COLO668 (cell line): Measurements from ENCODE around the gene GOLGA1.
"Not testable (repeated sequence)": the region's sequence is repeated elsewhere in the genome, so short reads cannot be mapped to it uniquely, and the experiment has no call there.

Source experiments
- DNase-seq: peaks from one replicate; lab custom pipeline; 2025; ENCODE audit not compliant: unreplicated experiment; lab: John Stamatoyannopoulos, UW

The GOLGA1 gene

DNA sequence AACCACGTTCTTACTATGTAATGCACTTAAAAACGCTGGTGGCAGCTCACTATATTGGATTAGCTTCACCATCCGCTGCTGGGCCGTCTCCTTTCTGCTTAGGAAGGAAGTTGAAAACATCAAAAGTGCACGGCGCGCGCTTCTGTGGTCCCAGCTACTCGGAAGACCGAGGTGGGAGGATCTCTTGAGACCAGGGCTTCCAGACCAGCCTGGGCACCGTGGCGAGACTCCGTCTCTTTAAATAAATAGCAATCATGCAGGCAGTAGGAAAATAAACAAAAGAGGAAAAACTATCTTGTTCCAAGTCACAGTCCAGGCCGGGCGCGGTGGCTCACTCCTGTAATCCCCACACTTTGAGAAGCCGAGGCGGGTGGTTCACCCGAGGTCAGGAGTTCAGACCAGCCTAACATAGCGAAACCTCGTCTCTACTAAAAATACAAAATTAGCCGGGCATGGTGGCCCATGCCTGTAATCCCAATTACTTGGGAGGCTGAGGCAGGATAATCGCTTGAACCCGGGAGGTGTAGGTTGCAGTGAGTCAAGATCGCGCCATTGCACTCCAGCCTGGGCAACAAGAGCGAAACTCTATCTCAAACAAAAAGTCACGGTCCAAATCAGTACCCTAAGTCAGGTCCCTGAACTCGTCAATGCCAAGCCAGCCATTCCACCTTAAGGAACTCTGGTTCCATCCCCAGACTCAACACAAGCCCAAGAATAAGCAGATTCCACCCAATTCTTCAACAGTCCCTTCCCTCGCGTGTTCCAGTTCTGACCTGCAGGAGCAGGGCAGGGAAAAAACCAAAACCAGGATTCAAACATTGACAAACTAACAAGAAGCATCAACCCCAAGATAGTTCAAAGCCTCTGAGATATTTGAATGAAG, 1.0 kb upstream of the GOLGA1 start:
- peak; percentile 45 for DNase-seq

DNA sequence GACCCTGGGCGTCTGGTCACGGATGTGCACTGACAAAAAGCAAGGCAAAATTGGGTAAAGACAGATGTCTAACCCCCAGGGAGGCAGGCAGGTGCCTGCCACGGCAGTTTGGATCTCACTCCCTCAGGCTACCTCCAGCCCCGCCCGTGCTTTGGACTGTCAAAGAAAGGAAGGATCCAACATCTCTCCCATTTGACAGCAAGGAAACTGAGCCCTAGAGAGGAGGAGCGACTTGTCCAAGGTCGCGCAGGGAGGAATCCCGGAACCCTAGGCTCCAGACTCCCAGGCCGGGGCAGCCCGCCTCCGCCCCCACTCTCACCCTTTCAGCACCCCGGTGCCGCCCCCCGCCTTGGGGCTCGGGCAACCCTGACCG, 376 bp downstream of the GOLGA1 start:
- peak; percentile 79 for DNase-seq

DNA sequence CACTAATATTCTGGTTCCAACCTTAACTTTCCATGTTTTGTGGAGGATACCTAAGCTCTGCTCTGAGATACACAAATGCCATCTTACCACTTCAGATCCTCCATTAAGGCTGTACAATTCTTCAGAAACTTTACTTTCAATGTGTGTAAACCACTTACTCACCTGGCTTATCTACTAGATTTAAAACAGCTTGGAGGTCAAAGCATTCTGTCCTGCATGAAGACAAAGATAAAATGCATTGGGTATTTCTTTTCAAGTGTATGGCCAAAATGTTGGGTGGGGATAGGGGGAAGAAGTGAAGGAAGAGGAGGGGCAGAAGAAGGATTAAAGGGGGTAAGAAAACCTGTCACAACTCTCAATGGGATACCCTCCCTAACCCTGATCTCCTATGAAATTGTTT, 939 bp downstream of the GOLGA1 start:
- DNase-seq = no peak

DNA sequence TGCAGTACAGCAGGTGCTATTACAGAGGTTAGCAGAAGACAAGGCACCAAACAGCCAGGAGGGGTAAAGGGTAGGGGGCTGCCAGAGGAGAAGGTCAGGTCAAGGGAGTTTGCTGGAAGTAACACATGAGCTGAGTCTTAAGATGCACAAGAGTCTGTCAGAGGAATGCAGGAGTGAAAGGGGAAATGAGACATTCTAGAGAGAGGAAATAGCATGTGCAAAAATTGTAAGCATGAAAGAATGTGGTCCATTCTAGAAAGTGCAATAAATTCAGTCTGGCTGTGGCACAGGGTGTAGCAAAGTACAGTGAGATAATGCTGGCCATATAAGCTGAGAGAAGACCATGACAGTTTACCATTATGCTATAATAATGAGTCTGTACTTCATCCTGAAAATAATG, 6.6 kb downstream of the GOLGA1 start:
- DNase-seq = no peak

DNA sequence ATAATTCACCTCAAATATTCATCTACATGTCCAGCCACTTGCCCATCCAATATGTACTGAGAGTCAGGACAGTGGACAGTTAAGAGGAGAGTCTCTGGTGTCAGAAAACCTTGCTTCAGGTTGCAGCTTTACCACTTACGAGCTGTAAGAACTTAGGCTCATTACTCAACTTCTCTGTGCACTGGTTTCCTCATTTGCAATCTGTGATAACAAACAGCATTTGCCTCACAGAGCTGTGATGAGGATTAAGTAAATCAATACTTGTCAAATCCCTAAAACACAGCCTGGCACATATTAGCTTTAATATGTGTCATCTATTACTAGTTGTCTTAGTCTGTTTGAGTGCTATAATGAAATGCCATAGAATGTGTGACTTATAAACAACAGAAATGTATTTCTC, 8.6 kb downstream of the GOLGA1 start:
- no peak for DNase-seq

DNA sequence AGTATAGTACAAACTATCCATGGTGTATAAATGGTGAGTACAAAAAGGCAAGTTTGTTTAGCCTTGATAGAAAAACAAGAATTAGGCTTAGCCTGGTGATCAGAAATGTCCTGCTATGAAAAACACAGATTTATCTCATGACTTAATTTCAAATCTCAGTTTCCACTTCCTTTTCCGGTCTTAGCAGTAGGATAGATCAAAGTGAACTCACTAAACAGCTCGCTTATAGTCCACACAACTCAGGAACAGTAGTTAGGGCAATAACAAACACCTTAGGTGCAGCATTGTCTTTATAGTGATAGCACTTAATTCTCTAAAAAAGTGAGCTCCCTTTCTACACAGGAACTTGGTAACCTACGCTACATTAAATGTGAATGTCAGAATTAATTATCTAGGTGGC, 11.4 kb downstream of the GOLGA1 start:
- no peak for DNase-seq

DNA sequence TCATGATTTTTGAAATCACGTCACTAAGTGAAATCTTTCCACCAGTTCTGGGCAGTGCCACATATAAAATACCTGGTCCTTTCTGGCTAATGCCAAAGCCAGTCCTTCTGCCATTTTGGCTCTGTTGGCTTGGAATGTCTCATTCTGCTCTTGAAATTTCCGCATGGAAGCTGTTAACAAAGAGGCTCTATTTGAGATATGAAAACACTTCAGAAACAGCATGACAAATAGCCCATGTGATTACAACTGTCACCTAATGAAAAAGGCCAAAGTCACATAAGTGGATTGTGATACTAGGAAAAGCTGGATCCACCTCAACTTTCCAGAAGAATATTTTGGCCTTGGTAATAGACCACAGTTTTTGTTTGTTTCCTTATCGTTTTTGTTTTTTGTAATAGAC, 12.8 kb downstream of the GOLGA1 start:
- DNase-seq = no peak

DNA sequence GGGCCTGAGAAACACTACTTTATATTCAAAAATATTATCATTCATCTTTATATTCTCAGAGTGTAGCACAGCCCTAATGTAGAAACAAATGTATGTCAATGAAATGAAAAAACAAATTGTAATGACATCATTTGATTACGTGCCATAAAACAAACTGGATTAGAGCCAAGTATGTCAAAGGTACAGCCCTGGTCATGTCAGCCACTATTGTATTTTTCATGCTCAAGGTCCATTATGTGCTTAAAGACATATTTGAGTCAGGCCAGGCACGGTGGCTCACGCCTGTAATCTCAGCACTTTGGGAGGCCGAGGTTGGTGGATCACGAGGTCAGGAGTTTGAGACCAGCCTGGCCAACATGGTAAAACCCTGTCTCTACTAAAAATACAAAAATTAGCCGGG, 20.5 kb downstream of the GOLGA1 start:
- DNase-seq = not testable (repeated sequence)

DNA sequence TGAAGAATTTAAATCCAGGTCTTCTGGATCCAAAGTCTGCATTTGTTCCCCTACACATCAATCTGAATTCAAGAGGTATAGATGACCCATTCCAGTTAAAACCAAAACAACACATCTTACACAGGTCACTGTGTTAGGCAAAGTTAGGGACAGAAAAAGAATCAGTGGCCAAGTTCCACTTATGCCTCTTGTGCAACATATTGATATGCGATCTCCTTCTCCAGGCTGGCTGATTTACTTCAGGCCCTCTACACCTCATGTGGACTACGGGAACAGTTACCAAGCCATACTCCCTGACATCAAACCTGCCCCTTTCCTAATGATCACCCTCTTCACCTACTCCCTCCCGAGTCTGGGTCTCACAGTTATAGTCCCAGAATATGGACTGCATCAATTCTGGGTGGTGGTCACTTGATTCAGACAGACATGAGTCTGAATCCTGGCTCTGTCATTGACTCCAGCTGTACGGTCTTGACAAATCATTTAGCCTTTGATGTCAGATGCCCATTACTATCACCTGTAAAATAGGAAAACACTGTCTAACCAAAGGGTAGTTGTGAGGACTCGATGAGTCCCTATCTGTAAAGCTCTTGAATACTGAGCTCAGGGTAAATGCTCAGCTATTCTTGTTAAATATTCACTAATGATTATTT, 26.0 kb downstream of the GOLGA1 start:
- no peak for DNase-seq

DNA sequence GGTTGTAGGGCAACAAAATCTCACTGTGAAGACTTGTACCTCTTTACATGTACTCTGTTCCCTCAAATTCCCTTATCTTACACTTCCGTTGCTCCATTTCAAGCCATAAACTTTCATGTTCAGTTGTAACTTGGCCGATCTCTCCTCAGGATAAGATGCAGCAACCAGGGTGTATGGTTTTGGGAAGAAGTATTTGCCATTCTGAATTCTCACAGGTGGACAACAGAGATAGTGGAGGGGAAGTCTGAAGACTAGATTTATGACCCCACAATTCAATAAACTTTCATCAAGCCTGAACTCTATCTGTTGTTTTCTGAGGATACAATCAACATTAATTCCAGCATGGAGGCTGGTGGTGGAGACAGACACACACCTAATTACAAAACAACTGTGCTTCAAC, 27.5 kb downstream of the GOLGA1 start:
- no peak for DNase-seq

DNA sequence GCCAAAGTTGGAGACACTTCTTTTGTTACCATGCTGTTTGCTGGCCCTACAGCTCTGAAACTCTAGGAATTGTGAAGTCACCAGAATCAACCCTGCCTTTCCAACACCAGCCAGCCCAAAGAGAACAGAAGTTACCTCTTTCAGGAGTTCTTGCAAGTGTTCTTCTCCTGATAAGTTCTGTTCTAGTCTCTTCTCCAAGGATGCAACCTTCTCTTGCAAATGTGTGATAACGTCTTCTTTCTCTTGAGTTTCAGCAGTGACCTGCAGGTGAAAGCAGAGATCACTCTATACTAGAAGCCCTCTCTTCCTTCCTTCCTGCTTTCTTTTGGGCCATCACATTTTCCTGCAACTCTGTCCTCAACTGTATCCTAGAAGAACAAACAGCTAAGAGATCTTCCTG, 29.1 kb downstream of the GOLGA1 start:
- DNase-seq = no peak

DNA sequence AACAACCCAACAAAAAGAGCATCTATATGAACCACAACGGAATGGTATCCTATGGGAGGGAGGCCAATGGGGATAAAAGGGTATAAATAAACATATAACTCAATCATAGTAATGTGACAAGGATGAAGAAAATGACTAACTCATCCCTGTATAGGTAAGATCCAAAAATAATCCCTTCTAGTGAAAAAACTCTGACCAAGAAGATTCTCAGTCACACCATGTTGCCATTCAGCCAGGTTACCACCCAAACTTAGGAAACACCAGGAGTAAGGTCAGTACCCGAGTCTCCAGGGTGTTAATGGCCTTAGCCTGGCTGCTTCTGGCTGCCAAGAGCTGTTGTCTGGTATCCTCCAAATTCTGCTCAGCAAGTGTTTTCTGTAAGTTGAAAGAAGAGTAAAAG, 32.8 kb downstream of the GOLGA1 start:
- no peak for DNase-seq

DNA sequence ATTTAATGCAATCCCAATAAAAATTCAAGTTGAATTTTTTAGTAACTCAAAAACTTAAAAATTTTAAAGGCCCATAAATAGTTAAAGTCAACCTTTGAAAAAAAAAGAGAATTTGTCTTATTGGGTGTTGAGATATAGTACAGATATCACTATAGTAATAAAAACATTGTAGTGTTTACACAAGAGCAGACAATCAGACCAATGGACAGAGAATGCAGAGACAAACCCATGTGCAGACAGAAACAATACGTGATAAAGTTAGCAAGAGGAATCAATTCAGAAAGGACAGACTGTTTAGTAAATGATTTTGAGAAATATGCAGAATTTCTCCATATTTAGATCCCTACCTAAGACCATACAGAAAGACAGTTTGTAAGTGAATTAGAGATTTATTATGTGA, 33.9 kb downstream of the GOLGA1 start:
- DNase-seq = no peak

DNA sequence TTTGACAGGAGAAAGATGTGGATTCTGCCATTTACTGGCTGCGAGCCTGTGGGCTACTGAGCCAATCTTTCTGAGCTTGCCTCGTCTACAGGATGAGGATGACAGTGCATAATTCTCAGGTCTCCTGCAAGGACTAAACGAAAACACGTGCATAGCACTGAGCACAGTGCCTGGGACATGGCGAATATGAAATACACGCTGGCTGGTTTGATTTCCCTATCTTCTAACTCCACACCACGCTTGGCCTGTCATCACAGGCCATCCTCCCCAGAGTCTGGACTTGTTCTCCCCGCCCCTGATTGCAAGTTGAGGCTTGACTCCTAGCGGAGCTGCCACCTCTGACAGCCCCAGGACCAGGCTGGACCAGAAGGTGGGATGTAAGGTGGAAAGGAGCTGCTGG, 41.0 kb downstream of the GOLGA1 start:
- DNase-seq = no peak

DNA sequence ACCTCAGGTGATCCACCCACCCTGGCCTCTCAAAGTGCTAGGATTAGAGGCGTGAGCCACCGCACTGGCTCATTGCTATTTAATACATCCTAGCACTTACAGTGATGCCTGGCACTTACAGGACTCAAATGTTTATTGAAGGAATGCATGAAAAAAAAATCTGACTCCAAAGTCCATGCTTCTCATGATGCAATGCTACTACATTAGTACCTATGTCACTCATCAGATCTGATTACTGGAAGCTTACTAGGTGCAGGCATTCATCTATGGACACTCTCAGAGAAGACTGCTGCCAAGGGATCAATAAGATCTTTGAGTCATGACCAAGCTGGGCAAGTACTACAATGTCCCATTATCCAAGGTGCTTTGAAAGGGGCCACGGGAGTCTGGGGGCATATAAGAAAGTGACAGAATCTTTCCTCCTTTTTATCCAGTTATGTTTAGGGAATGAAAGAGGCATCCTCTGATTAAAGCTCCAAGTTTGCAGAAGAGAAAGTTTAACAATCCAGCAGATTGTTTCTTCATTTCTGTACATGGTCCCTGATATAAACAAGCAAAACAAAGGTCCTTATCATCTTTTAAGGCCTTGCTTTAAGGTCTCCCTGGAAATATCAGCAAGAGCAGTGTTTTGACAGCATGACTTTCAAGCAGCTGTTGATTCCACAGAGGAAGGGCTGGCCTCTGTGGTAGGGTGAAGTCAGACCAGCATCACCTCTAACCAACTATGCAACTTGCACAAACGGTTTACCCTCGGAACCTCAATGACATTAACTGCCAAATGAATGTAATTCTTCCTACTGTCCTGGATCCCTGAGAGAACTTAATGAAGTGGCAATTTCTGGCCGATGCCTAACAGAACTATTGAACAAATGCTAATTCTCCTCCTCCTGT, 43.1 kb downstream of the GOLGA1 start:
- DNase-seq = no peak

DNA sequence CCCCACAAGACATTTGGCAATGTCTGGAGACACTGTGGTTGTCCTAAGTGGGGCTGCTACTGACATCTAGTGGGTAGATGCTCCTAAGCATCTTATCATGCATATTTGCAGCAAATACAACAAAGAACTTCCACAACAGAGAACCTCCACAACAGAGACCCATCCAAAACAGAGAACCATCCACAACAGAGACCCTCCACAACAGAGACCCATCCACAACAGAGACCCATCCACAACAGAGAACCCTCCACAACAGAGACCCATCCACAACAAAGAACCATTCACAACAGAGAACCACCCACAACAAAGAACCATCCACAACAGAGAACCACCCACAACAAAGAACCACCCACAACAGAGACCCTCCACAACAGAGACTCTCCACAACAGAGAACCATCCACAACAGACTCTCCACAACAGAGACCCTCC, 46.1 kb downstream of the GOLGA1 start:
- DNase-seq = no peak

DNA sequence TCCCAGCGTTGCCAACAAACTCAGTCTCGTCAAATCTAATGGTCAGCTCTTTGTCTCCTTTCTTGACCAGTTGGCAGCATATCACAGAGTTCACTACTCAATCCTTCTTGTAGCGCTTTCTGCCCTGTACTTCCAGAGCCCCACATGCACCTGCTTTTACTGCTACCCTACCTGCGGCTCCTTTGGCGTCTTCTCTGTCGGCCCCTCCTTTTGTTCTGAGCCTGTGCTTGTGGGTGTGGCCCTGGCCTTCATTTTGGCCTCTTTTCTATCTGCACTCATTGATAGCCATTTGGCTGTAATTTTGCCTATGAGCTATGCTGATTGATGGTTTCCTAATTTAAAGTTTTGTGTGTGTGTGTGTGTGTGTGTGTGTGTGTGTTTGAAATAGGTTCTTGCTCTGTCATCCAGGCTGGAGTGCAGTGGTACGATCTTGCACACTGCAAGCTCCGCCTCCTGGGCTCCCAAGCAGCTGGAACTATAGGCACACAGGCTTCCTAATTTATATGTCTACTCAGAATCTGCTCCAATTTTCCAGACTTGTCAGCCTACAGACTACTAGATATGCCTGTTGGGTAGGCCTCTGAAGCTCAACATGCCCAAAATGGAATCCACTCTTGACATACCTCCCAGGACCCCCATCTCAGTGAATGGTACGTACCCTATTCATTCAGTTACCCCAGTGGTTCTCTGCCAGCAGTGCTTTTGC, 46.7 kb downstream of the GOLGA1 start:
- DNase-seq = no peak

DNA sequence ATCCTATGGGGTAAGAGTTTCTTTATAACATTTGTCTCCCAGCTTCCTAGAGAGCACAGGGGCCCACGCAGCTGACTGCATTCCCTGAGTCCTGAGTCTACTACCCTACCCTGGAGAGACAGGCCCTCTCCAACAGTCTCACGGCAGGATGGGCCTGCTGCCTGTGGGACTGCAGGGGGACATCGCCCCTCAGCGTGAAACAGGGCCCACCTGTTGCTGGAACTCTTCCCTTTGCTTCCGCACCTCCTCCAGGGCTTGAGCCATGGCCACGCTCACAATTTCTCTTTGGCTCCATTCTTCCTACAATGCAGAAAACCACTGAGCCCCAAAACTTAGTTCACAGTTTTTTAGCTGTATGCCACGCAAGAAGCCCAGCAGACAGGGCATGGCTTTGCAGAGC, 50.7 kb downstream of the GOLGA1 start:
- no peak for DNase-seq

DNA sequence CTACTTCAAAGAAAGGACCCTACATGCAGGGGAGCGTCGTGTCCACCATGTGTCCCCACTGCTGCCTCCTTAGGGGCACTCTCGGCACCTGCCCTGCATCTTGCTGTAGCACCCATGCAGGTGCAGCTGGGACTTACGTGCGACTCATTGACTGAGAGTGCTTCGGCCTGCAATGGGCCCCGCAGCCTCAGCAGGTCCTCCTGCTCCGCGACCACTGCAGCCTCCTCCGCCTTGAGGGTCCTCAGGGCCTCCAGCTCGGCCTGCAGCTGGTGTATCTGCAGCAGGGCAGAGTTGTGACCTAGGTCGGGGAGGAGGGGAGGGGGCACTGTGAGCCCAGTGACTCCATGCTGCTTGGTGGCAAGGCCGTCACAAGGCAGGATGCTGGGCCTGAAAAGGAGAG, 51.9 kb downstream of the GOLGA1 start:
- DNase-seq = no peak

DNA sequence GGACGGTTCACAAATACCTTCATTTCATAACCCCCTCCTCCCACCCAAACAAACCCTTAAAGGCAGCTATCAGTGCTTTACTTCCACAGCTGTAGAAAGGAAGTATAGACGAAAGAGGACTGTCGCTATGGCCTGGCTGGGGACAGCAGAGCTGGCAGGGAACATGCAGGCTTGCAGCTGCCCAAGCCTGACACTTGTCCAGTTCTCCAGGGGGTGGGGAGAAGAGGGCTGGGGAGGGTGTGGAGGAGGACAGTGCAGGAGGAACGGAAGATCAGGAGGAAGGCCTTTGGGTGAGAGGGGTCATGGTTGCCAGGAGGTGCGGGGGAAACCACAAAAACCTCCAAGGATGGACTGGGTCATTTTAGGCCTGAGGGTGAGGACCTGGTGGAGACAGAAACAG, 53.1 kb downstream of the GOLGA1 start:
- no peak for DNase-seq

DNA sequence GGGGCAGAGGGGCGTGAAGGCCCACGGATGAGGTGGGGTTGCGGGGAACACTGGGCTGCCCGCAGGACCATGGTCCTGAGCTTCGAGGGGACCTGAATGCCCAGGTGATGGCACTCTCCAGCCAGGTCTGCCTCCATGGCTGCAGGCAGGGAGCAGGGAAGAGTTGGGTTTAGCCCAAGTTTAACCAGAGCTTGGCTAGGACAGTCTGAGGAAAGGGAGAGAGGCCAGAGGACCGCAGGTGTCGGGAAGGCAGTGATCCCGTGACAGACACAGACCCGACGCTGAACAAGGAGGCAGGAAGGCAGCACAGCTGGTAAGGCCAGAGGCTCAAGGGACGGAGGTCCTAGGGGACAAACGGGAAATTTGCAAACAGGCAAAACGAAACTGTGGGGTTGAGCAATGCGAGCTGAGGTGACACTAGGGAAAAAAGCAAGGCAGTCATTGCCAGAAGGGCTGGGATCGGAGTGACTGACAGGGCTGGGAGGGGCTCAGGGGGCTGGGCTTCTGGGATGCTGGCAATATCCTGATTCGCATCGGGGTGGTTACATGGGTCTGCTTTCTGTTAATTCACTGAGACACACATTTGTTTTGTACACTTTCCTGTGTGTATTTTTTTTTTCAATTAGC, 53.9 kb downstream of the GOLGA1 start:
- DNase-seq = no peak
